Measurements from ENCODE around the gene NOCT. TPM values are rescaled to one million over a fixed set of nuclear protein-coding genes. Genes with fewer than 3 reads are reported as not detected.

The NOCT gene
- total and polyA plus RNA-seq, 2 experiments from 2014 or later, result 16.0 to 76.6 TPM

DNA sequence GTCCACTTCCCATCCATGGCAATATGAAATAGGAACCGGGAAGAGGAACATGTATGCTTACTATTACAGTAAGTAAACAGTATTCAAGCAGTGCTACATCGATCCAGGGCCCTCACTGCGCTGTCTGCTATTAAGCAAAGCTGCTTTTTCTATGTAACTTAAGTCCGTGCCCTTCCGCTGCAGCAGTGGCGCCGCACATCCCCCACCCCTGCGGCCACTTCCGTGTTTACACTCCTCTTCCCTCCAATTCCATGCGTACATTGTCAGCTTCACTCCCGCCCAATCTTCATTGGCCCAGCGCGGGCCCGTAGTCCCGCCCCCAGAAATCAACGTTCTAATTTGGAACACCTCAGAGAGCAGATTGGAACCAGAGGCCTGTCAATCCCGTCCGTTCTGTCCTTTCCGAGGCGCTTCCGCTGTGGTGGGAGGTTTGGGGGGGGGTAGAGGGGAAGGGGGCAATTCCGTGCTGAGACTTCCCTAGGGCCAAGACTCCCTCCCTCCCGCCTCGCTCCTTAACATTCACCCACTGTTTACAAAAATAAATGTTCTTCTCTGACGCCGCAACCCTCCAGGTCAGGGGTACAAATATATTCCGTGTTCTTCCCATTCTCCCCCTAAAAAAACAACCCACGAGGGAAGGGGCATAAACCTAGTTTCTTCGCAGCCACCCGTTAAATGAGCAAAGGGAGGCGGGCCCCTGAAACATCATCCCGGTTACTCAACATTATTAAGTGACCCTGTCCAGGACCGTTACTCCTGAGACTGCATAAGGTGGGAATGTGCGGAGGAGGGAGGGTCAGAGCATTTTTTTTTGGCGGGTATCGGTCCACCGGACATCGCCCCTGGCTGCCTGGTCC is 67.4 kb downstream of the NOCT start (continued):
- TF ChIP-seq, protein P1, sequence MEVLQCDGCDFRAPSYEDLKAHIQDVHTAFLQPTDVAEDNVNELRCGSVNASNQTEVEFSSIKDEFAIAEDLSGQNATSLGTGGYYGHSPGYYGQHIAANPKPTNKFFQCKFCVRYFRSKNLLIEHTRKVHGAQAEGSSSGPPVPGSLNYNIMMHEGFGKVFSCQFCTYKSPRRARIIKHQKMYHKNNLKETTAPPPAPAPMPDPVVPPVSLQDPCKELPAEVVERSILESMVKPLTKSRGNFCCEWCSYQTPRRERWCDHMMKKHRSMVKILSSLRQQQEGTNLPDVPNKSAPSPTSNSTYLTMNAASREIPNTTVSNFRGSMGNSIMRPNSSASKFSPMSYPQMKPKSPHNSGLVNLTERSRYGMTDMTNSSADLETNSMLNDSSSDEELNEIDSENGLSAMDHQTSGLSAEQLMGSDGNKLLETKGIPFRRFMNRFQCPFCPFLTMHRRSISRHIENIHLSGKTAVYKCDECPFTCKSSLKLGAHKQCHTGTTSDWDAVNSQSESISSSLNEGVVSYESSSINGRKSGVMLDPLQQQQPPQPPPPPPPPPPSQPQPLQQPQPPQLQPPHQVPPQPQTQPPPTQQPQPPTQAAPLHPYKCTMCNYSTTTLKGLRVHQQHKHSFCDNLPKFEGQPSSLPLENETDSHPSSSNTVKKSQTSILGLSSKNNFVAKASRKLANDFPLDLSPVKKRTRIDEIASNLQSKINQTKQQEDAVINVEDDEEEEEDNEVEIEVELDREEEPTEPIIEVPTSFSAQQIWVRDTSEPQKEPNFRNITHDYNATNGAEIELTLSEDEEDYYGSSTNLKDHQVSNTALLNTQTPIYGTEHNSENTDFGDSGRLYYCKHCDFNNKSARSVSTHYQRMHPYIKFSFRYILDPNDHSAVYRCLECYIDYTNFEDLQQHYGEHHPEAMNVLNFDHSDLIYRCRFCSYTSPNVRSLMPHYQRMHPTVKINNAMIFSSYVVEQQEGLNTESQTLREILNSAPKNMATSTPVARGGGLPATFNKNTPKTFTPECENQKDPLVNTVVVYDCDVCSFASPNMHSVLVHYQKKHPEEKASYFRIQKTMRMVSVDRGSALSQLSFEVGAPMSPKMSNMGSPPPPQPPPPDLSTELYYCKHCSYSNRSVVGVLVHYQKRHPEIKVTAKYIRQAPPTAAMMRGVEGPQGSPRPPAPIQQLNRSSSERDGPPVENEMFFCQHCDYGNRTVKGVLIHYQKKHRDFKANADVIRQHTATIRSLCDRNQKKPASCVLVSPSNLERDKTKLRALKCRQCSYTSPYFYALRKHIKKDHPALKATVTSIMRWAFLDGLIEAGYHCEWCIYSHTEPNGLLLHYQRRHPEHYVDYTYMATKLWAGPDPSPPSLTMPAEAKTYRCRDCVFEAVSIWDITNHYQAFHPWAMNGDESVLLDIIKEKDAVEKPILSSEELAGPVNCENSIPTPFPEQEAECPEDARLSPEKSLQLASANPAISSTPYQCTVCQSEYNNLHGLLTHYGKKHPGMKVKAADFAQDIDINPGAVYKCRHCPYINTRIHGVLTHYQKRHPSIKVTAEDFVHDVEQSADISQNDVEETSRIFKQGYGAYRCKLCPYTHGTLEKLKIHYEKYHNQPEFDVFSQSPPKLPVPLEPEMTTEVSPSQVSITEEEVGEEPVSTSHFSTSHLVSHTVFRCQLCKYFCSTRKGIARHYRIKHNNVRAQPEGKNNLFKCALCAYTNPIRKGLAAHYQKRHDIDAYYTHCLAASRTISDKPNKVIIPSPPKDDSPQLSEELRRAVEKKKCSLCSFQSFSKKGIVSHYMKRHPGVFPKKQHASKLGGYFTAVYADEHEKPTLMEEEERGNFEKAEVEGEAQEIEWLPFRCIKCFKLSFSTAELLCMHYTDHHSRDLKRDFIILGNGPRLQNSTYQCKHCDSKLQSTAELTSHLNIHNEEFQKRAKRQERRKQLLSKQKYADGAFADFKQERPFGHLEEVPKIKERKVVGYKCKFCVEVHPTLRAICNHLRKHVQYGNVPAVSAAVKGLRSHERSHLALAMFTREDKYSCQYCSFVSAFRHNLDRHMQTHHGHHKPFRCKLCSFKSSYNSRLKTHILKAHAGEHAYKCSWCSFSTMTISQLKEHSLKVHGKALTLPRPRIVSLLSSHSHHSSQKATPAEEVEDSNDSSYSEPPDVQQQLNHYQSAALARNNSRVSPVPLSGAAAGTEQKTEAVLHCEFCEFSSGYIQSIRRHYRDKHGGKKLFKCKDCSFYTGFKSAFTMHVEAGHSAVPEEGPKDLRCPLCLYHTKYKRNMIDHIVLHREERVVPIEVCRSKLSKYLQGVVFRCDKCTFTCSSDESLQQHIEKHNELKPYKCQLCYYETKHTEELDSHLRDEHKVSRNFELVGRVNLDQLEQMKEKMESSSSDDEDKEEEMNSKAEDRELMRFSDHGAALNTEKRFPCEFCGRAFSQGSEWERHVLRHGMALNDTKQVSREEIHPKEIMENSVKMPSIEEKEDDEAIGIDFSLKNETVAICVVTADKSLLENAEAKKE (CRISPR knock-in tag; IDR thresholded peaks at IDR 0.05), result no peak

DNA sequence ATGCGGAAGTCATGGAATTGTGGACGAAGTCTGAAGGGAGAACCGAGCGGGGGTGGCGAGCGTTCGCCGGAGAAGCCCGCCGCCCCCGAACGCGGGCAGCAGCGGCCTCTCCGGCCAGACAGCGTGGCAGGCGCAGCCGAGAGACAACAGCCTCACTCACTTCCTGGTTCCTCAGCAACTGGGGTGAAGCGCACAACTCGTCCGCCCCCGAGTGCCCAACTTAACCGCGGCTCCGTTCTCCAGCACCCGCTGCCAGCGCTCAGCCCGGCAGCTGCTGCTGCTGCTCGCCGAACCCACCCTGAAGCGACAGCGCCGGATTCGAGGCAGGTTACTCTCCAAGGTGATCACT is 68.0 kb downstream of the NOCT start:
- peak overlapping the region; percentile 99 for H3K27ac Mint-ChIP-seq
- peaks cover 46% of the 10 kb centered on the region for H3K79me2 ChIP-seq (replicated peaks; ENCODE audit: insufficient read depth)
- H3K4me1 Mint-ChIP-seq, result peaks cover 21% of the 10 kb centered on the region; the same call in 2 of the 3 replicates
- H3K36me3 ChIP-seq (ENCODE audit: insufficient read depth), result no peaks in the 10 kb centered on the region
- peak overlapping the region; percentile 100 for H3K4me3 Mint-ChIP-seq
- no peak overlapping the region for H2AFZ ChIP-seq
- H3K4me1 ChIP-seq (ENCODE audit: insufficient read depth), result peaks cover 15% of the 10 kb centered on the region; the same call in 1 of the 2 replicates
- H3K27ac ChIP-seq (ENCODE audit: low read depth), result peak overlapping the region; percentile 97
- no peaks in the 10 kb centered on the region for H3K9me2 ChIP-seq (ENCODE audit: insufficient read depth)
- ATAC-seq, result peak; percentile 49
- H4K20me1 ChIP-seq (replicated peaks; ENCODE audit: insufficient read depth), result peaks cover 25% of the 10 kb centered on the region
- H3F3A ChIP-seq (replicated peaks; ENCODE audit: low read depth), result peaks cover 3% of the 10 kb centered on the region
- no peaks in the 10 kb centered on the region for H3K27me3 ChIP-seq (ENCODE audit: insufficient read depth)
- H3K9me3 Mint-ChIP-seq, result no peaks in the 10 kb centered on the region; the same call in 1 of the 3 replicates
- peaks cover 9% of the 10 kb centered on the region for H3K27me3 Mint-ChIP-seq (ENCODE audit: insufficient read depth, low read depth, poor library complexity)
- peak overlapping the region; percentile 76 for H3K4me2 ChIP-seq
- no peak for TF ChIP-seq NANOG (IDR thresholded peaks at IDR 0.05; ENCODE audit: borderline replicate concordance)
- no peak for TF ChIP-seq EZH2 (IDR thresholded peaks at IDR 0.05; ENCODE audit: low read depth, unreplicated experiment)
- TF ChIP-seq, protein P2, sequence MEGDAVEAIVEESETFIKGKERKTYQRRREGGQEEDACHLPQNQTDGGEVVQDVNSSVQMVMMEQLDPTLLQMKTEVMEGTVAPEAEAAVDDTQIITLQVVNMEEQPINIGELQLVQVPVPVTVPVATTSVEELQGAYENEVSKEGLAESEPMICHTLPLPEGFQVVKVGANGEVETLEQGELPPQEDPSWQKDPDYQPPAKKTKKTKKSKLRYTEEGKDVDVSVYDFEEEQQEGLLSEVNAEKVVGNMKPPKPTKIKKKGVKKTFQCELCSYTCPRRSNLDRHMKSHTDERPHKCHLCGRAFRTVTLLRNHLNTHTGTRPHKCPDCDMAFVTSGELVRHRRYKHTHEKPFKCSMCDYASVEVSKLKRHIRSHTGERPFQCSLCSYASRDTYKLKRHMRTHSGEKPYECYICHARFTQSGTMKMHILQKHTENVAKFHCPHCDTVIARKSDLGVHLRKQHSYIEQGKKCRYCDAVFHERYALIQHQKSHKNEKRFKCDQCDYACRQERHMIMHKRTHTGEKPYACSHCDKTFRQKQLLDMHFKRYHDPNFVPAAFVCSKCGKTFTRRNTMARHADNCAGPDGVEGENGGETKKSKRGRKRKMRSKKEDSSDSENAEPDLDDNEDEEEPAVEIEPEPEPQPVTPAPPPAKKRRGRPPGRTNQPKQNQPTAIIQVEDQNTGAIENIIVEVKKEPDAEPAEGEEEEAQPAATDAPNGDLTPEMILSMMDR (conservative IDR thresholded peaks at IDR 0.05; ENCODE audit: low read depth in 2 of 2), result no peak
- TF ChIP-seq ZNF331 (CRISPR knock-in tag; IDR thresholded peaks at IDR 0.05; ENCODE audit: low read depth), result no peak
- TF ChIP-seq STAT1 (IDR thresholded peaks at IDR 0.05; ENCODE audit: unreplicated experiment), result no peak
- TF ChIP-seq, protein P3, sequence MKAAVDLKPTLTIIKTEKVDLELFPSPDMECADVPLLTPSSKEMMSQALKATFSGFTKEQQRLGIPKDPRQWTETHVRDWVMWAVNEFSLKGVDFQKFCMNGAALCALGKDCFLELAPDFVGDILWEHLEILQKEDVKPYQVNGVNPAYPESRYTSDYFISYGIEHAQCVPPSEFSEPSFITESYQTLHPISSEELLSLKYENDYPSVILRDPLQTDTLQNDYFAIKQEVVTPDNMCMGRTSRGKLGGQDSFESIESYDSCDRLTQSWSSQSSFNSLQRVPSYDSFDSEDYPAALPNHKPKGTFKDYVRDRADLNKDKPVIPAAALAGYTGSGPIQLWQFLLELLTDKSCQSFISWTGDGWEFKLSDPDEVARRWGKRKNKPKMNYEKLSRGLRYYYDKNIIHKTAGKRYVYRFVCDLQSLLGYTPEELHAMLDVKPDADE (IDR thresholded peaks at IDR 0.05), result no peak
- no peak for TF ChIP-seq EZH2phosphoT487 (IDR thresholded peaks at IDR 0.05; ENCODE audit: unreplicated experiment)
- TF ChIP-seq CREB1 (CRISPR knock-in tag; IDR thresholded peaks at IDR 0.05; ENCODE audit: low read depth), result no peak
- no peak for TF ChIP-seq JUNB (IDR thresholded peaks at IDR 0.05; ENCODE audit: unreplicated experiment)
- no peak for TF ChIP-seq ZNF114 (CRISPR knock-in tag; IDR thresholded peaks at IDR 0.05)
- DNase-seq (ENCODE audit: low spot score), result peak; percentile 66
- peak overlapping the region; percentile 89 for H3K4me3 ChIP-seq
- no peaks in the 10 kb centered on the region; the same call in 1 of the 3 replicates for H3K36me3 Mint-ChIP-seq (ENCODE audit: low read depth)
